SK-N-SH (cell line): ENCODE measurements around the gene KCNE2.

Experiments
- CHD2 ChIP-seq: fragments of 150-350 bp; IDR thresholded peaks from 2 replicates; pipeline ENCODE4 v1.6.1; 2018; ENCODE audit warnings: low read length; ENCODE audit not compliant: partially characterized antibody
- CTCF ChIP-seq: fragments of 200-600 bp; sonication (generic); IDR thresholded peaks from 2 replicates; pipeline ENCODE4 v1.6.1; 2017; ENCODE audit warnings: antibody characterized with exemption, mild to moderate bottlenecking, moderate library complexity
- EP300 ChIP-seq, 2 experiments: IDR thresholded peaks; 2 replicates each; pipeline versions ENCODE4 v1.4.0 to v1.6.1; 2012; ENCODE audit warnings: borderline replicate concordance in 1 of 2, low read depth in 1 of 2, low read length in 1 of 2
- GATA2 ChIP-seq: sonication (generic); formaldehyde crosslinking; IDR thresholded peaks from 2 replicates; pipeline ENCODE4 v1.5.0; 2020; ENCODE audit warnings: mild to moderate bottlenecking, missing genetic modification reagents
- SIN3A ChIP-seq: IDR thresholded peaks from 2 replicates; pipeline ENCODE4 v1.6.1; 2012; ENCODE audit warnings: low read depth, mild to moderate bottlenecking, low read length, moderate library complexity, borderline replicate concordance
- USF2 ChIP-seq: fragments of 150-350 bp; IDR thresholded peaks from 2 replicates; pipeline ENCODE4 v1.6.1; 2017; ENCODE audit warnings: antibody characterized with exemption, low read length, low read depth, borderline replicate concordance

GRCh38 chr21:34331726-34332125 is 32.1 kb upstream of the KCNE2 start:
- no peak for TF ChIP-seq CTCF
- TF ChIP-seq EP300 (IDR thresholded peaks at IDR 0.05; ENCODE audit: borderline replicate concordance in 1 of 2, low read depth in 1 of 2, low read length in 1 of 2), result no peak
- TF ChIP-seq SIN3A, result no peak
- no peak for TF ChIP-seq USF2
- no peak for TF ChIP-seq CHD2
- TF ChIP-seq GATA2 (CRISPR knock-in tag), result no peak
